Small intestine (tissue), 7 donors: Measurements from ENCODE around the gene HK2. TPM values are rescaled to one million over a fixed set of nuclear protein-coding genes. Genes with fewer than 3 reads are reported as not detected.

Experiments
- DNase-seq, 2 donors: peaks; one replicate each; pipeline versions ENCODE4 v3.0.0 to v3.0.0-alpha.2; 2013
- FAIRE-seq: peaks from 2 replicates; lab custom pipeline; 2012; peaks lifted over from hg19 to GRCh38; lab: Jason Lieb, UNC
- H3K27ac ChIP-seq, 3 donors: one replicate each; pipeline ENCODE4 v1.5.1; 2013; ENCODE audit warnings: low read length in 2 of 3, mild to moderate bottlenecking in 2 of 3, control low read depth in 1 of 3, inconsistent platforms in 1 of 3, low read depth in 1 of 3, moderate library complexity in 1 of 3
- H3K27me3 ChIP-seq, 3 donors: one replicate each; pipeline ENCODE4 v1.6.1; 2013; ENCODE audit warnings: low read length in 3 of 3, inconsistent platforms in 1 of 3; ENCODE audit not compliant: control insufficient read depth in 3 of 3, insufficient read depth in 3 of 3
- H3K36me3 ChIP-seq, 3 donors: one replicate each; pipeline ENCODE4 v1.6.1; 2013; ENCODE audit warnings: low read length in 3 of 3, inconsistent platforms in 1 of 3, low read depth in 1 of 3, mild to moderate bottlenecking in 1 of 3, moderate library complexity in 1 of 3; ENCODE audit not compliant: control insufficient read depth in 3 of 3, insufficient read depth in 2 of 3
- H3K4me1 ChIP-seq, 3 donors: one replicate each; pipeline ENCODE4 v1.6.1; 2013; ENCODE audit warnings: low read length in 2 of 3, inconsistent platforms in 1 of 3, low read depth in 1 of 3, mild to moderate bottlenecking in 1 of 3, moderate library complexity in 1 of 3; ENCODE audit not compliant: control insufficient read depth in 3 of 3, insufficient read depth in 2 of 3
- H3K4me3 ChIP-seq, 3 donors: one replicate each; pipeline ENCODE4 v1.5.1; 2013; ENCODE audit warnings: low read length in 3 of 3, control low read depth in 1 of 3, inconsistent platforms in 1 of 3, low read depth in 1 of 3, mild to moderate bottlenecking in 1 of 3, moderate library complexity in 1 of 3
- H3K9me3 ChIP-seq, 2 donors: one replicate each; pipeline ENCODE4 v1.6.1; 2013; ENCODE audit warnings: low read depth in 1 of 2, low read length in 1 of 2; ENCODE audit not compliant: control insufficient read depth in 2 of 2, insufficient read depth in 1 of 2
- WGBS, 3 donors: extraction: QIAGEN DNeasy Blood & Tissue Kit; methylation state at CpG; one replicate each; pipeline ENCODE4 v1.1.7; 2013; 5-methylcytosine and 5-hydroxymethylcytosine counted together
- polyA plus RNA-seq, 4 donors: library from polyadenylated mRNA; stranded (reverse) in 3 of 4; unstranded in 1 of 4; fragments of 200-250 nt in 3 of 4; fragments of 120-200 nt in 1 of 4; gene quantifications; one replicate each; pipeline versions ENCODE4 v1.2.1 to v1.2.3, GENCODE V29; 2013
- donor health status: healthy with polysubstance abuse.
- donor health status: control.
- donor health status: control.
- donor health status: Bipolar disorder and iron deficiency.
- donor health status: healthy.

HK2 gene
- polyA plus RNA-seq, 4 donors = 2.2 to 7.3 (median 3.7) TPM

DNA sequence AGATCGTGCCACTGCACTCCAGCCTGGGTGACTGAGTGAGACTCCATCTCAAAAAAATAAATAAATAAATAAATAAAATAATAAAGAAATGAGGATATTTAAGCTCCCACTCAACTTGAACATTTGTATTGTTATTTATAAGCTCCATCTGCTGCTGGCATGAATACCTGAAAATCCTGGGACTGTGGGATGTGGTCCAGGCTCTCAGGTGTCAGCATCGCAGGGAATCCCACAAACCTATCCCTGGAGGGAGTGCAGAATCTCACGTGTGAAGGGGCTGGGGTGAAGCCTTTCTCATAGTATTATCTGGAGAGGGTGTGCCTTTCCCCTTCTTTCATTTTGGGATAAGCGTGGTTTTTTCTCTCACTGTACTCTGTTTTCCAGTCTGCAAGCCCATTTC lies 77.1 kb downstream of the HK2 start:
- H3K9me3 ChIP-seq = no peaks in the 10 kb centered on the region
- DNase-seq (no peak), FAIRE-seq (no peak)
- H3K4me1 ChIP-seq = no peaks in the 10 kb centered on the region
- H3K27me3 ChIP-seq = peaks cover 0 to 11% (median 8%) of the 10 kb centered on the region in 3 donors
- H3K36me3 ChIP-seq = no peaks in the 10 kb centered on the region
- H3K4me3 ChIP-seq = no peak overlapping the region
- 59 to 65% (median 65%) methylated on average over 4 of the region's 4 CpGs for WGBS, 3 donors
- H3K27ac ChIP-seq = no peak overlapping the region

DNA sequence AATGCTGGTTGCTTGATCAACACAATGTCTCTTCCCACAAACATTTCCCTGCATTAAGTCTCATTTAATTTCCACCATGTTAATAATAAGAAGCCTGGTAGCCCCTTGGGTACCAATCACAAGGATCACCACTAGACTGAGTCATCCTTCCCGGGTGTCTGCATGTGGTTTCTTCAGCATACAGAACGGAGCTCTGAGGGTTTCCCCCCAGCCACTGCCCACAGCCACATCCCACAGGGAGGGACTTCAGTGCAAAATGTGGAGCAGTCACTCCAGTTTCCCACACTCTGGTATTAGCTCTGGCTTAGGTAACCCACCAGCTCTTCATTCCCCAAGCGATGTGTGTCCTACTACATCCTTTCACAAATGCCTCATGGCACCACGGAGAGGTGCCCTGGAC lies 81.8 kb downstream of the HK2 start:
- peaks cover 0 to 8% (median 8%) of the 10 kb centered on the region in 3 donors for H3K27me3 ChIP-seq

DNA sequence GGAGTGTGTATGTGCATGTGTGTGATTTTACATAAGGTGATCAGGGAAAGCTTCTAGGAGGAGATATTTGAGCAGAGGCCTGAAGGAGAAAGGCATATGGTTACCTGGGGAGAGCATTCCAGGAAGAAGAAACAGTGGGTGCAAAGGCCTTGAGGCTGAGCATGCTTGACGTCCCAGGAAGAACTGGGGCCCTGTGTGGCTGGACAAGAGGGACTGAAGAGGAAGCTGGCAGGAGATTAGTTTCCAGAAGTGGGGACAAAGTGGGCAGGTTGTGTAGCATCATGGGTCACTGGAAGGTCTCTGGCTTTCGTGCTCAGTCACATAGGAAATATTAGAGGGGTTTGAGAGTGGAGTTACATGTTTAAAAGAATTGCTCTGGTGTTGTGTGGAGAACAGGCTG lies 82.5 kb downstream of the HK2 start:
- 56 to 67% (median 60%) methylated on average over 2 of the region's 2 CpGs for WGBS, 3 donors
- H3K27ac ChIP-seq = no peak overlapping the region
- peaks cover 0 to 11% of the 10 kb centered on the region in 2 donors for H3K9me3 ChIP-seq
- H3K4me1 ChIP-seq = peaks cover 0 to 6% (median 0%) of the 10 kb centered on the region in 3 donors
- DNase-seq (no peak), FAIRE-seq (no peak)
- H3K36me3 ChIP-seq = no peaks in the 10 kb centered on the region
- no peak overlapping the region for H3K4me3 ChIP-seq
- H3K27me3 ChIP-seq = peaks cover 0 to 11% (median 7%) of the 10 kb centered on the region in 3 donors

More for the DNA sequence above, 81.8 kb downstream of the HK2 start:
- DNase-seq (no peak), FAIRE-seq (no peak)
- H3K4me1 ChIP-seq = peaks cover 0 to 6% (median 0%) of the 10 kb centered on the region in 3 donors
- peaks cover 0 to 5% of the 10 kb centered on the region in 2 donors for H3K9me3 ChIP-seq
- H3K4me3 ChIP-seq = no peak overlapping the region
- H3K36me3 ChIP-seq = no peaks in the 10 kb centered on the region
- 72 to 75% (median 73%) methylated on average over 4 of the region's 4 CpGs for WGBS, 3 donors
- H3K27ac ChIP-seq = no peak overlapping the region

DNA sequence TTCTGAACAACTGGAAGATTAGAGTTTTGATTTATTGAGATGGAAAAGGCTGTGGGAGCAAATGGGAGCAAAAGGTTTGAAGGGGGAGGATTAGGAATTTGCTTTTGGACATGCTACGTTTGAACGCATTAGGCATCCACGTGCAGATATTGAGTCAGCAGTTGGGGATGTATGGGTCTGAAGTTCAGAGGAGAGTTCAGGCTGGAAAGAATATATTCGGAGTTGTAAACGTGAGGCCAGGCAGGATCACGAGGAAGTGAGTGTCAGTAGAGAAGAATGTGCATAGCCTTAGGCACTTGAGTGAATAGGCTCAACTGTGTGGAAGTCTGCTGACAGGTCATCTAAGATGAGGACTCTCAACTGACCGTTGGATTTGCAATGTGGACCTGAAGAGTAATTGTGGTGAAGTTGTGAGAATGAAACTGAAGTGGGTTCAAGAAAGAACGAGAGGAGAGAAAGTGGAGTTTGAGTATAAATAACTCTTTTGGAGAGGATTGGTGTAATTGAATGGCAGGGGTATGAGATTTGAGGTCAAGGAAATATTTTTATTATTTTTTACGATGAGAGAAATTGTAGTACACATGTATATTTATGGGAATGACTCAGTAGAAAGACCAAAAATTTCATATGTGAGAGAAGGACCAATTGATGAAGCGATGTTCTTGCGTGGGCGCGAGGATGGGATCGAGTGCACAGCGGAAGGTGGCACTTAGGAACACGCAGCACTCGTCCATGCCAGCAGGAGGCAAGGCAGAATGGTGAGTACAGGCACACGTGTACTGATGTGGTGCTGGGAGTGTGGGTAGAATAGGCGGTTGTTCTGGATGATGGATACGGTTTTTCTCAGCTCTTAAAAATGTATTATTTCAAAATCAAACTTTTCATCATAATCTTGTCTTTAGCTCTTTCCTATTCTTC lies 84.0 kb downstream of the HK2 start:
- WGBS, 3 donors = 68 to 77% (median 74%) methylated on average over 20 of the region's 20 CpGs
- Histone ChIP-seq H3K4me3 (no peak overlapping the region), H3K27ac (peak overlapping the region in 1 of 3 donors; percentile 52), H3K9me3 (peaks cover 0 to 11% of the 10 kb centered on the region in 2 donors), H3K27me3 (peaks cover 0 to 11% (median 2%) of the 10 kb centered on the region in 3 donors), H3K4me1 (peaks cover 0 to 6% (median 0%) of the 10 kb centered on the region in 3 donors), H3K36me3 (no peaks in the 10 kb centered on the region)
- DNase-seq (peak; percentile 22 to 89), FAIRE-seq (no peak)

DNA sequence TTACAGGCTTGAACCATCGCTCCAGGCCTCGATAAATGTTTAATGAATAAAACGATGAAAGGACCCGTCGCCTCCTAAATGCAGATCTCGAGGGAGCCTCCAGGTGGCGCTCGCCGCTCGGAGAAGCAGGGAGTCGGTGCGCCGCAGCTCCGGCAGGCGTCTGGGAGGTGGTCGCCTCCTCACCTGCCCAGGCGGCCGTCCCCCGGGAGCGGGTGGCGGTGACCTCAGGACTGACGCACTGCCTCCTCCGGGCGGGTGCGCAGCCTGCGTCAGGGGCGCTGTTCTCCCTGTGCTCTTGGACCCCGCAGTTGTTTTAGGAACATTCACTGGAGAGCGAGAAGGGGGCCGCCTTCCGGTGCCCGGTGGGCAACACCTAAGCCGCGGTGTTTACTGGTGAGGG lies 85.9 kb downstream of the HK2 start:
- H3K36me3 ChIP-seq = no peaks in the 10 kb centered on the region
- H3K27me3 ChIP-seq = peaks cover 0 to 11% (median 0%) of the 10 kb centered on the region in 3 donors
- FAIRE-seq = no peak
- peaks cover 0 to 6% (median 0%) of the 10 kb centered on the region in 3 donors for H3K4me1 ChIP-seq
- WGBS, 3 donors = 2 to 5% (median 3%) methylated on average over 28 to 34 of the region's 34 CpGs
- peak overlapping the region in 1 of 3 donors; percentile 44 for H3K4me3 ChIP-seq
- no peak overlapping the region for H3K27ac ChIP-seq
- H3K9me3 ChIP-seq = peaks cover 0 to 11% of the 10 kb centered on the region in 2 donors
- DNase-seq = peak; percentile 43 to 82

DNA sequence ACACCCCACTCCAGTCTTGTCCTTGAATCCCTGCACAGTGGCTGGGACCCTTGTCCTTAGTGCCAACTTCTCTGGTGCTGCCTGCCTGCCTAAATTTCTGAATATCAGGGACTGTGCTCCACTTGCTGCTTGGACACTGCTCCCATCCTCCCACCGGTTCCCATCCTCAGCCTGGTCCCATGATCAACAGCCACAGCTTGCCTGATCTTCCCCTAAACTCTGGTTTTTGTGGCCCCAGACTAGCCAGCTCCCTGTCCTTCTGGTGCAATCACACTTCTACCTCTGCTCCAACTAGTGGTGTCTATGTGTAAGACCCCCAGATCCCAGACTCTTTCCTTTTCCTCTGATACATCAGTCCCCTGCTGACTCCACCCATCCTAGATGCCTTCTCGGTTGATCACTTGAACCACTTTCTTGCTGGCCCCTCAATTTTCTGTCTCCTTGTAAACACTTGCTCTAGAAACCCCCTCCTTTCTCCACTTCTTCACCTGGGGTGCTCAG lies 87.4 kb downstream of the HK2 start:
- Histone ChIP-seq H3K27ac (no peak overlapping the region), H3K27me3 (peaks cover 0 to 11% (median 0%) of the 10 kb centered on the region in 3 donors), H3K4me3 (no peak overlapping the region), H3K9me3 (peaks cover 0 to 11% of the 10 kb centered on the region in 2 donors), H3K36me3 (no peaks in the 10 kb centered on the region), H3K4me1 (peaks cover 0 to 6% (median 0%) of the 10 kb centered on the region in 3 donors)
- FAIRE-seq (no peak), DNase-seq (no peak)
- 87 to 93% (median 90%) methylated on average over 2 of the region's 2 CpGs for WGBS, 3 donors

DNA sequence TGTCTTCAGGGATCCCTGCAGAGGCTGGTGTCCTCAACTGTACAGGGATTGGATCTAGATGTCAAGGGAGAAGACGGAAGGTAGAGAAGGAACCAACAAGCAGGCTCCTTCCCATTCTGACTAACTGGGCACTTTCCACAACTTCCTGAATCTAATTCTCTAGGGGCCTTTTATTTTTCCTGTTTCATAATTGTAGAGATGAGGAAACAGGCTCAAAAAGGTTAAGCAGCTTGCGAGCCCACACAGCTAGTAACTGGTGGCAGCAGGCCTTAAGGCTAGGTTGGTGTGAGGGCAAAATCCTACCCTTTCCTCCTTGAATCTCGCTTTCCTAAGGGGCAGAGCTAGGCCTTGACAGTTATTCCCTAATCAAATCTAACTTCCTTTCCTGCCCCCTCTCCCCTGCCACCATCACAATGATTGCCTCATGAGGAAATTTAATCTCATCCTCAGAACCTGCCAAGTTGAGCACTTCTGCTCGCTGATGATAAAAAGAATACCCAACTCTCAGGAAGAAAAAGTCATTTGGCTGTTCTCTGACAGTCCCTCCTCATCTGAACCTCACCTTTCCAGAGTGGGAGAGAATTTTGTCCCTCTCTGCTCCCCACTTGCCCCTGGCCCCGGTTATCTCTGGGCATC lies 88.8 kb downstream of the HK2 start:
- FAIRE-seq (no peak), DNase-seq (no peak)
- Histone ChIP-seq H3K36me3 (no peaks in the 10 kb centered on the region), H3K4me1 (no peaks in the 10 kb centered on the region), H3K4me3 (no peak overlapping the region), H3K27ac (no peak overlapping the region), H3K27me3 (peaks cover 0 to 11% (median 0%) of the 10 kb centered on the region in 3 donors), H3K9me3 (peaks cover 0 to 13% of the 10 kb centered on the region in 2 donors)
- WGBS, 3 donors = 69 to 87% (median 70%) methylated on average over 5 of the region's 5 CpGs
